Activated naive CD4-positive, alpha-beta T cell treated with anti-CD3 and anti-CD28 coated beads for 36 hours (primary cell): ENCODE data around the gene PSMA8. TPM values are rescaled to one million over a fixed set of nuclear protein-coding genes. Genes with fewer than 3 reads are reported as not detected.
A peak's percentile ranks its signal among the peaks of the same experiment; 100 is the strongest.
"Not testable (repeated sequence)": the region's sequence is repeated elsewhere in the genome, so short reads cannot be mapped to it uniquely, and the experiment has no call there.

Experiments used
- CTCF ChIA-PET: fragments of 350-600 bp; sonication (Branson Sonifier 250); formaldehyde crosslinking; loops from one replicate; lab custom pipeline; 2021; ENCODE audit warnings: antibody characterized with exemption; lab: Charles Lee
- DNase-seq: peaks from one replicate; pipeline ENCODE4 v3.0.0-alpha.2; 2020
- H3K27ac Mint-ChIP-seq: one replicate; pipeline ENCODE4 v1.8.0; 2021; ENCODE audit warnings: mild to moderate bottlenecking, mixed read lengths
- H3K27me3 Mint-ChIP-seq: one replicate; pipeline ENCODE4 v1.8.0; 2021; ENCODE audit warnings: low read depth, mixed read lengths
- H3K36me3 Mint-ChIP-seq: one replicate; pipeline ENCODE4 v1.8.0; 2021; ENCODE audit warnings: low read depth, mixed read lengths
- H3K4me1 Mint-ChIP-seq: one replicate; pipeline ENCODE4 v1.8.0; 2021; ENCODE audit warnings: low read depth, mixed read lengths
- H3K4me3 Mint-ChIP-seq: one replicate; pipeline ENCODE4 v1.8.0; 2021; ENCODE audit warnings: mild to moderate bottlenecking, moderate library complexity, mixed read lengths
- H3K9me3 Mint-ChIP-seq: one replicate; pipeline ENCODE4 v1.8.0; 2021; ENCODE audit warnings: mixed read lengths
- intact Hi-C: fragments of 100-400 bp; cut with micrococcal nuclease; formaldehyde crosslinking; loops from one replicate; pipeline ENCODE4 v1.15.1; 2023
- total RNA-seq, 2 experiments: library from RNA; stranded (reverse); gene quantifications; one replicate each; pipeline ENCODE4 v1.2.3, GENCODE V29; 2021

Gene PSMA8
- total RNA-seq, 2 experiments from 2014 or later = 2.1 TPM

GRCh38 chr18:26215247-26215970, 81.7 kb downstream of the PSMA8 start:
- no peaks in the 10 kb centered on the region for H3K36me3 Mint-ChIP-seq
- peak; percentile 82 for DNase-seq
- CTCF ChIA-PET = interaction anchor here (1.3 kb wide), 1 partner anchor 9 kb away, joined by 4 read pairs; no protein-coding TSS in a partner anchor
- H3K9me3 Mint-ChIP-seq = no peaks in the 10 kb centered on the region
- peaks cover 33% of the 10 kb centered on the region for H3K4me1 Mint-ChIP-seq
- no peaks in the 10 kb centered on the region for H3K27me3 Mint-ChIP-seq
- H3K27ac Mint-ChIP-seq = peak overlapping the region; percentile 88
- intact Hi-C loops = loop anchor here (1.0 to 2.0 kb wide), 5 partner anchors 11 to 1847 kb away; partner anchors contain the start of genes SS18 and TAF4B
- H3K4me3 Mint-ChIP-seq = peak overlapping the region; percentile 44

GRCh38 chr18:26225022-26225693, 91.5 kb downstream of the PSMA8 start:
- intact Hi-C loops = loop anchor here (5.0 kb wide), 2 partner anchors 67 to 93 kb away; partner anchors contain the start of gene PSMA8
- CTCF ChIA-PET = interaction anchor here (1.2 kb wide), 1 partner anchor 9 kb away, joined by 4 read pairs; no protein-coding TSS in a partner anchor
- peak overlapping the region; percentile 94 for H3K27ac Mint-ChIP-seq
- no peak for DNase-seq
- peaks cover 3% of the 10 kb centered on the region for H3K36me3 Mint-ChIP-seq
- H3K27me3 Mint-ChIP-seq = no peaks in the 10 kb centered on the region
- peak overlapping the region; percentile 92 for H3K4me3 Mint-ChIP-seq
- no peaks in the 10 kb centered on the region for H3K9me3 Mint-ChIP-seq
- peaks cover 26% of the 10 kb centered on the region for H3K4me1 Mint-ChIP-seq

- CTCF ChIA-PET = no interaction called here
- H3K36me3 Mint-ChIP-seq = peaks cover 7% of the 10 kb centered on the region
- H3K4me3 Mint-ChIP-seq = peak overlapping the region; percentile 92
- DNase-seq = no peak
- peaks cover 32% of the 10 kb centered on the region for H3K4me1 Mint-ChIP-seq
- no peaks in the 10 kb centered on the region for H3K9me3 Mint-ChIP-seq
- intact Hi-C loops = loop anchor here (1.0 to 5.0 kb wide), 6 partner anchors 11 to 323 kb away; partner anchors contain the start of genes KCTD1, PSMA8 and SS18
- H3K27me3 Mint-ChIP-seq = no peaks in the 10 kb centered on the region
- peak overlapping the region; percentile 94 for H3K27ac Mint-ChIP-seq
These were observed 92.2 kb downstream of the PSMA8 start for GRCh38 chr18:26225915-26226228.

- Mint-ChIP-seq H3K9me3 (no peaks in the 10 kb centered on the region), H3K27me3 (no peaks in the 10 kb centered on the region), H3K27ac (peak within 1 kb of the TSS; percentile 94), H3K4me3 (peak within 1 kb of the TSS; percentile 92), H3K4me1 (peaks cover 32% of the 10 kb centered on the region), H3K36me3 (peaks cover 8% of the 10 kb centered on the region)
- DNase-seq = peak; percentile 95
- CTCF ChIA-PET = no interaction called here
- intact Hi-C loops = loop anchor here (1.0 to 5.0 kb wide), 6 partner anchors 11 to 322 kb away; partner anchors contain the start of genes KCTD1, PSMA8 and SS18
These were observed 92.8 kb downstream of the PSMA8 start, which contains the start of gene TAF4B for GRCh38 chr18:26226229-26227050. TAF4B (plus strand) TSS chr18:26226445; CDS start chr18:26226934, 489 bp downstream.

- H3K9me3 Mint-ChIP-seq = no peaks in the 10 kb centered on the region
- H3K27me3 Mint-ChIP-seq = no peaks in the 10 kb centered on the region
- no peak for DNase-seq
- H3K36me3 Mint-ChIP-seq = peaks cover 14% of the 10 kb centered on the region
- intact Hi-C loops = loop anchor here (2.0 to 5.0 kb wide), 3 partner anchors 65 to 322 kb away; partner anchors contain the start of genes KCTD1 and PSMA8
- H3K4me1 Mint-ChIP-seq = peaks cover 37% of the 10 kb centered on the region
- peak overlapping the region; percentile 86 for H3K27ac Mint-ChIP-seq
- CTCF ChIA-PET = no interaction called here
- peak overlapping the region; percentile 92 for H3K4me3 Mint-ChIP-seq
These were observed 93.5 kb downstream of the PSMA8 start for GRCh38 chr18:26227051-26227670.

GRCh38 chr18:26228562-26229260, 95.0 kb downstream of the PSMA8 start:
- Mint-ChIP-seq H3K9me3 (no peaks in the 10 kb centered on the region), H3K4me3 (peak overlapping the region; percentile 92), H3K36me3 (peaks cover 16% of the 10 kb centered on the region), H3K27me3 (no peaks in the 10 kb centered on the region), H3K27ac (peak overlapping the region; percentile 36), H3K4me1 (peaks cover 52% of the 10 kb centered on the region)
- intact Hi-C loops = loop anchor here (2.0 to 5.0 kb wide), 3 partner anchors 28 to 96 kb away; partner anchors contain the start of gene PSMA8
- CTCF ChIA-PET = no interaction called here
- peak; percentile 25 for DNase-seq

GRCh38 chr18:26230497-26230896, 96.8 kb downstream of the PSMA8 start:
- CTCF ChIA-PET = no interaction called here
- no peak for DNase-seq
- peaks cover 19% of the 10 kb centered on the region for H3K36me3 Mint-ChIP-seq
- no peak overlapping the region for H3K4me3 Mint-ChIP-seq
- H3K27me3 Mint-ChIP-seq = no peaks in the 10 kb centered on the region
- no peak overlapping the region for H3K27ac Mint-ChIP-seq
- H3K9me3 Mint-ChIP-seq = no peaks in the 10 kb centered on the region
- H3K4me1 Mint-ChIP-seq = peaks cover 60% of the 10 kb centered on the region
- intact Hi-C loops = no loop called here

- H3K27ac Mint-ChIP-seq = no peak overlapping the region
- DNase-seq = no peak
- H3K4me3 Mint-ChIP-seq = no peak overlapping the region
- H3K4me1 Mint-ChIP-seq = peaks cover 54% of the 10 kb centered on the region
- peaks cover 23% of the 10 kb centered on the region for H3K36me3 Mint-ChIP-seq
- CTCF ChIA-PET = no interaction called here
- H3K27me3 Mint-ChIP-seq = no peaks in the 10 kb centered on the region
- intact Hi-C loops = no loop called here
- H3K9me3 Mint-ChIP-seq = no peaks in the 10 kb centered on the region
These were observed 99.5 kb downstream of the PSMA8 start for GRCh38 chr18:26233208-26233607.

- H3K4me3 Mint-ChIP-seq, intact Hi-C loops, H3K27ac Mint-ChIP-seq, DNase-seq, H3K27me3 Mint-ChIP-seq, CTCF ChIA-PET: not testable (repeated sequence)
- Mint-ChIP-seq H3K9me3 (peaks cover 17% of the 10 kb centered on the region), H3K4me1 (peaks cover 29% of the 10 kb centered on the region), H3K36me3 (peaks cover 20% of the 10 kb centered on the region)
These were observed 103.7 kb downstream of the PSMA8 start for GRCh38 chr18:26237363-26237762.

- H3K4me3 Mint-ChIP-seq, H3K27ac Mint-ChIP-seq, H3K27me3 Mint-ChIP-seq, CTCF ChIA-PET, intact Hi-C loops, DNase-seq: not testable (repeated sequence)
- H3K4me1 Mint-ChIP-seq = peaks cover 27% of the 10 kb centered on the region
- peaks cover 31% of the 10 kb centered on the region for H3K36me3 Mint-ChIP-seq
- H3K9me3 Mint-ChIP-seq = peaks cover 24% of the 10 kb centered on the region
These were observed 105.0 kb downstream of the PSMA8 start for GRCh38 chr18:26238718-26239117.

- peaks cover 34% of the 10 kb centered on the region for H3K36me3 Mint-ChIP-seq
- intact Hi-C loops, CTCF ChIA-PET, H3K27ac Mint-ChIP-seq, DNase-seq, H3K27me3 Mint-ChIP-seq, H3K4me3 Mint-ChIP-seq: not testable (repeated sequence)
- H3K9me3 Mint-ChIP-seq = peaks cover 37% of the 10 kb centered on the region
- peaks cover 14% of the 10 kb centered on the region for H3K4me1 Mint-ChIP-seq
These were observed 108.7 kb downstream of the PSMA8 start for GRCh38 chr18:26242392-26242791.
